Mesendoderm (in vitro differentiated cells): ENCODE measurements around the gene HMCES.

ENCODE experiments used
- DNase-seq: peaks from one replicate; pipeline ENCODE4 v3.0.0; 2013
- H2AK5ac ChIP-seq: 2 replicates; pipeline ENCODE4 v1.6.1; 2013; ENCODE audit warnings: low read length, inconsistent platforms
- H2BK120ac ChIP-seq: 2 replicates; pipeline ENCODE4 v1.6.1; 2013; ENCODE audit warnings: low read depth, mild to moderate bottlenecking, low read length, moderate library complexity, mixed read lengths
- H2BK15ac ChIP-seq: replicated peaks from 2 replicates; pipeline ENCODE4 v1.6.1; 2013; ENCODE audit warnings: low read depth, mild to moderate bottlenecking, moderate library complexity
- H2BK5ac ChIP-seq: 2 replicates; pipeline ENCODE4 v1.6.1; 2013; ENCODE audit warnings: low read length, inconsistent platforms
- H3K18ac ChIP-seq: 2 replicates; pipeline ENCODE4 v1.6.1; 2013; ENCODE audit warnings: mild to moderate bottlenecking, low read length, mixed read lengths
- H3K23ac ChIP-seq: one replicate; pipeline ENCODE4 v1.6.1; 2013; ENCODE audit warnings: low read length
- H3K27ac ChIP-seq: 2 replicates; pipeline ENCODE4 v1.5.1; 2013; ENCODE audit warnings: low read depth, mild to moderate bottlenecking, inconsistent platforms, low read length, moderate library complexity
- H3K27me3 ChIP-seq: 2 replicates; pipeline ENCODE4 v1.6.1; 2013; ENCODE audit warnings: low read length, control low read depth, mild to moderate bottlenecking, inconsistent platforms; ENCODE audit not compliant: insufficient read depth, poor library complexity
- H3K36me3 ChIP-seq: 2 replicates; pipeline ENCODE4 v1.6.1; 2013; ENCODE audit warnings: low read length, inconsistent platforms; ENCODE audit not compliant: control insufficient read depth, insufficient read depth
- H3K4ac ChIP-seq: one replicate; pipeline ENCODE4 v1.6.1; 2013; ENCODE audit warnings: low read depth, mild to moderate bottlenecking, low read length, moderate library complexity
- H3K4me1 ChIP-seq: 2 replicates; pipeline ENCODE4 v1.6.1; 2013; ENCODE audit warnings: low read depth, low read length, inconsistent platforms; ENCODE audit not compliant: control insufficient read depth
- H3K4me2 ChIP-seq: 2 replicates; pipeline ENCODE4 v1.6.1; 2013; ENCODE audit warnings: low read length
- H3K4me3 ChIP-seq: 2 replicates; pipeline ENCODE4 v1.5.1; 2013; ENCODE audit warnings: mild to moderate bottlenecking, low read length
- H3K56ac ChIP-seq: one replicate; pipeline ENCODE4 v1.6.1; 2013; ENCODE audit warnings: low read length
- H3K79me1 ChIP-seq: 2 replicates; pipeline ENCODE4 v1.6.1; 2013; ENCODE audit warnings: low read length, inconsistent platforms
- H3K79me2 ChIP-seq: 2 replicates; pipeline ENCODE4 v1.6.1; 2013; ENCODE audit warnings: mild to moderate bottlenecking, low read length; ENCODE audit not compliant: control insufficient read depth, insufficient read depth
- H3K9ac ChIP-seq: 2 replicates; pipeline ENCODE4 v1.6.1; 2013; ENCODE audit warnings: low read length, inconsistent platforms
- H4K5ac ChIP-seq: one replicate; pipeline ENCODE4 v1.6.1; 2013; ENCODE audit warnings: low read length
- H4K8ac ChIP-seq: one replicate; pipeline ENCODE4 v1.6.1; 2013; ENCODE audit warnings: low read depth, mild to moderate bottlenecking, control low read depth, low read length, moderate library complexity
- WGBS: extraction: QIAGEN DNeasy Blood & Tissue Kit; methylation state at CpG from one replicate; pipeline ENCODE4 v1.1.7; 2013; ENCODE audit warnings: low lambda C conversion rate, missing lambda C conversion rate; ENCODE audit not compliant: insufficient coverage; ENCODE audit errors: extremely low coverage; 5-methylcytosine and 5-hydroxymethylcytosine counted together

Gene HMCES

DNA sequence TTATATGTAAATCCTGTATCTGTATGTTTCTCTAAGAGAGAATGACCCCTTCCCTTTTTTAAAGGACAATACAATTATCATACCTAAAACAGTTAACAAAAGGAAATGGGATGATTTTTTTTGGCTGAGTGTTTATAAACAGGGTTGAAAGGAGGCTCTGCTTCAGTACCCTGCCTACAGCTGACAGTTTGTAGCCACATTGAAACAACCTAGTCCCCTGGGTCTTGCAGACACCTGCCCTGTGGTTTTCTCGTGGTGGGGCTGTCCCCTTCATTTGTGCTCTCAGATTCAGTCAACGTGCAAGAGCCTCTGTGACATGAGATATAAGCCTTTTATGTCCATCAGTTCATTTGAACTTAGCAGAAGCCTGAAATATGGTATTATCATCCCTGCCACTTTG lies 2.3 kb upstream of the HMCES start:
- H3K4me1 ChIP-seq = peaks cover 6% of the 10 kb centered on the region
- no peak overlapping the region for H4K8ac ChIP-seq
- WGBS = no CpG with 5 or more reads among the region's 2 CpGs
- H3K4me2 ChIP-seq = no peak overlapping the region
- H3K56ac ChIP-seq = no peak overlapping the region
- DNase-seq = no peak
- H2BK15ac ChIP-seq = no peak overlapping the region
- H3K79me1 ChIP-seq = no peaks in the 10 kb centered on the region
- H4K5ac ChIP-seq = no peak overlapping the region
- H3K27me3 ChIP-seq = no peaks in the 10 kb centered on the region
- no peak overlapping the region for H3K27ac ChIP-seq
- no peak overlapping the region for H2BK5ac ChIP-seq
- H3K4ac ChIP-seq = no peak overlapping the region
- H2AK5ac ChIP-seq = no peak overlapping the region
- peaks cover 10% of the 10 kb centered on the region for H3K36me3 ChIP-seq
- H3K79me2 ChIP-seq = no peaks in the 10 kb centered on the region
- H3K9ac ChIP-seq = no peak overlapping the region
- no peak overlapping the region for H3K23ac ChIP-seq
- no peak overlapping the region for H3K18ac ChIP-seq
- H2BK120ac ChIP-seq = no peak overlapping the region
- H3K4me3 ChIP-seq = no peak overlapping the region

- H4K8ac ChIP-seq = no peak overlapping the region
- no peak overlapping the region for H3K4ac ChIP-seq
- H4K5ac ChIP-seq = no peak overlapping the region
- no peak overlapping the region for H3K18ac ChIP-seq
- no peak overlapping the region for H3K4me2 ChIP-seq
- H3K23ac ChIP-seq = no peak overlapping the region
- H3K79me1 ChIP-seq = peaks cover under 1% of the 10 kb centered on the region
- no peak overlapping the region for H2AK5ac ChIP-seq
- peaks cover 8% of the 10 kb centered on the region for H3K36me3 ChIP-seq
- H3K27me3 ChIP-seq = no peaks in the 10 kb centered on the region
- H3K56ac ChIP-seq = peak overlapping the region; percentile 76
- peak overlapping the region; percentile 61 for H3K9ac ChIP-seq
- no peak overlapping the region for H3K4me3 ChIP-seq
- no peaks in the 10 kb centered on the region for H3K79me2 ChIP-seq
- H3K27ac ChIP-seq = peak overlapping the region; percentile 62
- DNase-seq = peak; percentile 55
- H2BK5ac ChIP-seq = no peak overlapping the region
- WGBS = no CpG with 5 or more reads among the region's 11 CpGs
- no peak overlapping the region for H2BK120ac ChIP-seq
- H2BK15ac ChIP-seq = no peak overlapping the region
- peaks cover 6% of the 10 kb centered on the region for H3K4me1 ChIP-seq
Observed at GRCh38 chr3:129277829-129278271, 820 bp upstream of the HMCES start.

DNA sequence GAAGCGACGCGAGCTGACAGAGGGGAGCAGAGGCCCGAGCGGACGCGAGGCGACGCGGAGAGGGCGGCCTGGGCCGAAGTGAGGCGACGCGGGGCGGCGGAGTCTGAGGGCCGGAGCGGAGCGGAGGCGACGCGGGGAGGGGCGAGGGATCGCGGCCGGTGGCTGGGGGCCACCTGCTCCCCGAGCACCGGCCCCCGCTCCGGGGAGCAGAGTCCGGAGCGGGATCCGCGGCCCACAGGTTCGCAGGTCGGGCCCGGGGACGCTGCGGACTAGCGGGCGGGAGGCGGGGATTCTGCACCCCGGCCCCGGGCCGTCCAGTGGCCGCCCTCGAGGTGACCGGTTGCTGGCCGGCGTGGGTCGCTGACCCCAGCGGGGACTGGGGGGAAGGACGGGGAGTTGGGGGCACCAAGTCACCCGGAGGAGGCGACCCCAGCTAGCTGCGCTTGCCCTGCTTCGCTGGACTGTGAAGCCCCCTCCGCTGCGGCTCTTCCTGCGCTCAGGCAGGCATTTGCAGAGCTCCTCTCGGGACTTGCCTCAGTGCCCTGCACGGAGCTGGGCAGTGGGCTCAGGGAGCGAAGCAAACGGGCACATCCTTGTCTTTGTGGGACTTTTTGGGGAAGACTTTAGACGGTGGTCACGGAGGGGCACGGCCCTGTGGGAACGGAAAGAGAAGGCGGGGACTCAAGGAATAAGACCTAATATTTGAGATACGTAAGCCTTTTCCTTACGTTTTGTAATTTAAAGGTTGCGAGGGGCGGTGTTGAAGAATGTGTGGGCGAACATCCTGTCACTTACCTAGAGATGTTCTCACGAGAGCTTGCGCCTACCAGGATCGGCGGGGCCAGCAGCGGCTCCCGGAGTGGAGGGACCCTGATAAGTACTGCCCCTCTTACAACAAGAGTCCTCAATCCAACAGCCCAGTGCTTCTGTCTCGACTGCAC lies 566 bp downstream of the HMCES start:
- peak overlapping the region; percentile 18 for H3K4ac ChIP-seq
- peak overlapping the region; percentile 75 for H3K23ac ChIP-seq
- peak overlapping the region; percentile 93 for H3K4me3 ChIP-seq
- H2BK120ac ChIP-seq = no peak overlapping the region
- H4K5ac ChIP-seq = no peak overlapping the region
- H3K36me3 ChIP-seq = peaks cover 5% of the 10 kb centered on the region
- H3K27ac ChIP-seq = peak overlapping the region; percentile 88
- no peaks in the 10 kb centered on the region for H3K79me2 ChIP-seq
- peak overlapping the region; percentile 89 for H3K9ac ChIP-seq
- peak; percentile 83 for DNase-seq
- no peak overlapping the region for H2BK15ac ChIP-seq
- no peak overlapping the region for H2AK5ac ChIP-seq
- WGBS = no CpG with 5 or more reads among the region's 82 CpGs
- H3K79me1 ChIP-seq = peaks cover 1% of the 10 kb centered on the region
- peaks cover 6% of the 10 kb centered on the region for H3K4me1 ChIP-seq
- H3K4me2 ChIP-seq = peak overlapping the region; percentile 95
- peak overlapping the region; percentile 62 for H3K18ac ChIP-seq
- no peak overlapping the region for H2BK5ac ChIP-seq
- H3K56ac ChIP-seq = peak overlapping the region; percentile 96
- H3K27me3 ChIP-seq = no peaks in the 10 kb centered on the region
- no peak overlapping the region for H4K8ac ChIP-seq

DNA sequence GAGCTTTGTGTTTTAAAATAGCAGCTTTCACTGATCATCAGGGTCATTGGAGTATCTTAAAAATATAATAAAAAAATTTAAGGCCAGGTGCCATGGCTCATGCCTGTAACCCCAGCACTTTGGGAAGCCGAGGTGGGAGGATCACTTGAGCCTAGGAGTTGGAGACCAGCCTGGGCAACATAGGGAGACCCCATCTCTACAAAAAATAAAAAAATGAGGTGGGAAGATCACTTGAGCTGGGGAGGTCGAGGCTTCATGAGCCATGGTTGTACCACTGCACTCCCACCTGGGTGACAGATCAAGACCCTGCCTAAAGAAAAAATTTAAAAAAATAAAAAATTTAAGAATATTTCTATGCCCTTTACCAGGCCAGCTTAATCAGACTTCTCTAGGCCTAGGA lies 1.5 kb downstream of the HMCES start:
- Histone ChIP-seq H3K36me3 (peaks cover 4% of the 10 kb centered on the region), H3K23ac (no peak overlapping the region), H3K27me3 (no peaks in the 10 kb centered on the region), H3K56ac (peak overlapping the region; percentile 96), H4K5ac (no peak overlapping the region), H3K18ac (no peak overlapping the region), H3K4me2 (no peak overlapping the region), H3K79me2 (no peaks in the 10 kb centered on the region), H2AK5ac (no peak overlapping the region), H4K8ac (no peak overlapping the region), H3K4me3 (no peak overlapping the region), H2BK120ac (no peak overlapping the region), H3K27ac (no peak overlapping the region), H2BK15ac (no peak overlapping the region), H3K4ac (no peak overlapping the region), H3K4me1 (peaks cover 6% of the 10 kb centered on the region), H2BK5ac (no peak overlapping the region), H3K79me1 (peaks cover 1% of the 10 kb centered on the region), H3K9ac (no peak overlapping the region)
- WGBS = no CpG with 5 or more reads among the region's 2 CpGs
- DNase-seq = no peak

GRCh38 chr3:129281726-129282125 lies 3.1 kb downstream of the HMCES start:
- H3K4me2 ChIP-seq = no peak overlapping the region
- H3K79me1 ChIP-seq = peaks cover 1% of the 10 kb centered on the region
- WGBS = no CpG with 5 or more reads among the region's 5 CpGs
- H3K27me3 ChIP-seq = no peaks in the 10 kb centered on the region
- H2BK15ac ChIP-seq = no peak overlapping the region
- H3K18ac ChIP-seq = no peak overlapping the region
- no peak overlapping the region for H3K23ac ChIP-seq
- H3K79me2 ChIP-seq = no peaks in the 10 kb centered on the region
- no peak overlapping the region for H4K8ac ChIP-seq
- peaks cover 4% of the 10 kb centered on the region for H3K36me3 ChIP-seq
- no peak overlapping the region for H3K9ac ChIP-seq
- no peak overlapping the region for H4K5ac ChIP-seq
- H2BK5ac ChIP-seq = no peak overlapping the region
- no peak for DNase-seq
- peaks cover 6% of the 10 kb centered on the region for H3K4me1 ChIP-seq
- H2AK5ac ChIP-seq = no peak overlapping the region
- H3K56ac ChIP-seq = no peak overlapping the region
- no peak overlapping the region for H3K4me3 ChIP-seq
- H3K4ac ChIP-seq = no peak overlapping the region
- no peak overlapping the region for H2BK120ac ChIP-seq
- H3K27ac ChIP-seq = no peak overlapping the region
